Umbilical cord (tissue), 2 donors: ENCODE measurements around the gene CFP. TPM values are rescaled to one million over a fixed set of nuclear protein-coding genes. Genes with fewer than 3 reads are reported as not detected.

Source experiments
- DNase-seq: peaks from one replicate; pipeline ENCODE4 v3.0.0-alpha.2; 2015; ENCODE audit warnings: low spot score
- total RNA-seq: library from RNA; depleted of rRNA; stranded (reverse); fragments of >200 nt; gene quantifications from one replicate; pipeline ENCODE4 v1.2.3, GENCODE V29; 2014; ENCODE audit warnings: low replicate concordance; ENCODE audit not compliant: insufficient read depth

CFP gene
- total RNA-seq, 1 donor from 2014 or later, result 0.96 TPM

- DNase-seq, result no peak
Measured at GRCh38 chrX:47638816-47639215, 9.1 kb upstream of the CFP start.

- peak; percentile 28 for DNase-seq
Measured at GRCh38 chrX:47637546-47638195, 7.9 kb upstream of the CFP start.

- no peak for DNase-seq
Measured at GRCh38 chrX:47634871-47635575, 5.3 kb upstream of the CFP start.

- no peak for DNase-seq
Measured at GRCh38 chrX:47633689-47634590, 4.2 kb upstream of the CFP start.

GRCh38 chrX:47632666-47633065 lies 2.9 kb upstream of the CFP start:
- DNase-seq, result no peak

GRCh38 chrX:47631676-47632075 lies 1.9 kb upstream of the CFP start:
- DNase-seq, result no peak

- no peak for DNase-seq
Measured at GRCh38 chrX:47628982-47629381, 748 bp downstream of the CFP start.

GRCh38 chrX:47625365-47625764 lies 4.4 kb downstream of the CFP start:
- DNase-seq, result no peak

- peak; percentile 74 for DNase-seq
Measured at GRCh38 chrX:47623540-47624027, 6.1 kb downstream of the CFP start.

- no peak for DNase-seq
Measured at GRCh38 chrX:47621851-47622250, 7.9 kb downstream of the CFP start.

GRCh38 chrX:47620303-47620685 lies 9.4 kb downstream of the CFP start:
- no peak for DNase-seq

- peak; percentile 61 for DNase-seq
Measured at GRCh38 chrX:47619486-47620302, 10.0 kb downstream of the CFP start, which contains the start of gene SYN1. TSS of gene SYN1 (minus strand) at chrX:47619857. CDS start at chrX:47619728, 129 bp downstream.

- DNase-seq, result no peak
Measured at GRCh38 chrX:47618923-47619485, 10.7 kb downstream of the CFP start.

GRCh38 chrX:47614618-47615017 lies 15.1 kb downstream of the CFP start:
- no peak for DNase-seq

- DNase-seq, result no peak
Measured at GRCh38 chrX:47613082-47613481, 16.6 kb downstream of the CFP start.

GRCh38 chrX:47612418-47612817 lies 17.3 kb downstream of the CFP start:
- no peak for DNase-seq

GRCh38 chrX:47611926-47612325 lies 17.8 kb downstream of the CFP start:
- DNase-seq, result no peak

- DNase-seq, result no peak
Measured at GRCh38 chrX:47611489-47611888, 18.2 kb downstream of the CFP start.

- DNase-seq, result no peak
Measured at GRCh38 chrX:47610511-47610910, 19.2 kb downstream of the CFP start.

- DNase-seq, result no peak
Measured at GRCh38 chrX:47608130-47608810, 21.5 kb downstream of the CFP start.
